Parathyroid adenoma (tissue), 2 donors: ENCODE results near the gene CCSER2.

ENCODE experiments used
- H2AFZ ChIP-seq: fragments of 300-600 bp; sonication (generic); one replicate; pipeline ENCODE4 v1.7.0; 2017; ENCODE audit warnings: antibody characterized with exemption, mild to moderate bottlenecking
- H3K27ac ChIP-seq: fragments of 300-600 bp; sonication (generic); one replicate; pipeline ENCODE4 v1.7.0; 2017
- H3K27me3 ChIP-seq: fragments of 300-600 bp; sonication (generic); one replicate; pipeline ENCODE4 v1.7.0; 2017; ENCODE audit warnings: low read length; ENCODE audit not compliant: control insufficient read depth, insufficient read depth
- H3K36me3 ChIP-seq: fragments of 300-600 bp; sonication (generic); one replicate; pipeline ENCODE4 v1.7.0; 2017; ENCODE audit warnings: low read length; ENCODE audit not compliant: control insufficient read depth, insufficient read depth
- H3K4me1 ChIP-seq: fragments of 300-600 bp; sonication (generic); one replicate; pipeline ENCODE4 v1.7.0; 2017; ENCODE audit warnings: control low read depth
- H3K4me2 ChIP-seq: fragments of 300-600 bp; sonication (generic); one replicate; pipeline ENCODE4 v1.7.0; 2017; ENCODE audit warnings: low read length
- H3K4me3 ChIP-seq: fragments of 300-600 bp; sonication (generic); one replicate; pipeline ENCODE4 v1.7.0; 2017; ENCODE audit warnings: low read depth, low read length
- H3K79me2 ChIP-seq: fragments of 300-600 bp; sonication (generic); one replicate; pipeline ENCODE4 v1.7.0; 2017; ENCODE audit warnings: control low read depth
- H3K9ac ChIP-seq: fragments of 300-600 bp; sonication (generic); one replicate; pipeline ENCODE4 v1.7.0; 2017; ENCODE audit warnings: mild to moderate bottlenecking
- H3K9me3 ChIP-seq: fragments of 300-600 bp; sonication (generic); one replicate; pipeline ENCODE4 v1.7.0; 2017; ENCODE audit warnings: low read length; ENCODE audit not compliant: control insufficient read depth
- TF ChIP-seq, protein P1 (sequence below): fragments of 300-600 bp; sonication (generic); IDR thresholded peaks from one replicate; pipeline ENCODE4 v1.7.0; 2017; ENCODE audit warnings: antibody characterized with exemption, mild to moderate bottlenecking
- donor health status: primary hyperparathyroidism.

CCSER2 gene

GRCh38 chr10:84356928-84357327 lies 28.5 kb downstream of the CCSER2 start:
- Histone ChIP-seq H3K9ac (no peak overlapping the region), H3K4me2 (no peak overlapping the region), H3K36me3 (no peaks in the 10 kb centered on the region), H3K79me2 (peaks cover 56% of the 10 kb centered on the region), H3K9me3 (no peaks in the 10 kb centered on the region), H3K27me3 (no peaks in the 10 kb centered on the region), H3K27ac (no peak overlapping the region), H2AFZ (no peak overlapping the region), H3K4me3 (no peak overlapping the region), H3K4me1 (peaks cover 19% of the 10 kb centered on the region)
- TF ChIP-seq, protein P1, sequence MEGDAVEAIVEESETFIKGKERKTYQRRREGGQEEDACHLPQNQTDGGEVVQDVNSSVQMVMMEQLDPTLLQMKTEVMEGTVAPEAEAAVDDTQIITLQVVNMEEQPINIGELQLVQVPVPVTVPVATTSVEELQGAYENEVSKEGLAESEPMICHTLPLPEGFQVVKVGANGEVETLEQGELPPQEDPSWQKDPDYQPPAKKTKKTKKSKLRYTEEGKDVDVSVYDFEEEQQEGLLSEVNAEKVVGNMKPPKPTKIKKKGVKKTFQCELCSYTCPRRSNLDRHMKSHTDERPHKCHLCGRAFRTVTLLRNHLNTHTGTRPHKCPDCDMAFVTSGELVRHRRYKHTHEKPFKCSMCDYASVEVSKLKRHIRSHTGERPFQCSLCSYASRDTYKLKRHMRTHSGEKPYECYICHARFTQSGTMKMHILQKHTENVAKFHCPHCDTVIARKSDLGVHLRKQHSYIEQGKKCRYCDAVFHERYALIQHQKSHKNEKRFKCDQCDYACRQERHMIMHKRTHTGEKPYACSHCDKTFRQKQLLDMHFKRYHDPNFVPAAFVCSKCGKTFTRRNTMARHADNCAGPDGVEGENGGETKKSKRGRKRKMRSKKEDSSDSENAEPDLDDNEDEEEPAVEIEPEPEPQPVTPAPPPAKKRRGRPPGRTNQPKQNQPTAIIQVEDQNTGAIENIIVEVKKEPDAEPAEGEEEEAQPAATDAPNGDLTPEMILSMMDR = no peak

DNA sequence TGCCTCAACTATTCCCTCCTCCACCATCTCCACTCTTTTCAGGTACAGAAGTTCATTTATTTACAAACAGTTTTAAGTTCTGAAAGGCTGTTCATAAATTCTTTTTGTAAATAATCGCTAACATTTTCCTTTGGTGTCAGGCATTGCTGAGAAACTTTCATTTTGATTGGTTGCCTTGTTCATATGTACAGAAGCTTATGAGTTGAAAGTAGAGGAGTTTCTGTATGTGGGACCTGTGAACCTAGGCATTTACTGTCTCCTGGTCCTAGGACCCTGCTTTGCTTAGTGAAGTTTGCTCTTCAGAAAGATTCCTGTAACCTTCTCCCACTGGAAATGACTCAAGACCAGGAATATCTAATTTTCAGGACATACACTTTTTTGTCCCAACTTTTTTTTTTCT lies 30.4 kb downstream of the CCSER2 start:
- Histone ChIP-seq H3K9me3 (no peaks in the 10 kb centered on the region), H2AFZ (no peak overlapping the region), H3K9ac (no peak overlapping the region), H3K4me2 (no peak overlapping the region), H3K4me3 (no peak overlapping the region), H3K27ac (no peak overlapping the region), H3K36me3 (no peaks in the 10 kb centered on the region), H3K27me3 (no peaks in the 10 kb centered on the region), H3K4me1 (peaks cover 13% of the 10 kb centered on the region), H3K79me2 (peaks cover 41% of the 10 kb centered on the region)
- TF ChIP-seq, protein P1 = no peak

DNA sequence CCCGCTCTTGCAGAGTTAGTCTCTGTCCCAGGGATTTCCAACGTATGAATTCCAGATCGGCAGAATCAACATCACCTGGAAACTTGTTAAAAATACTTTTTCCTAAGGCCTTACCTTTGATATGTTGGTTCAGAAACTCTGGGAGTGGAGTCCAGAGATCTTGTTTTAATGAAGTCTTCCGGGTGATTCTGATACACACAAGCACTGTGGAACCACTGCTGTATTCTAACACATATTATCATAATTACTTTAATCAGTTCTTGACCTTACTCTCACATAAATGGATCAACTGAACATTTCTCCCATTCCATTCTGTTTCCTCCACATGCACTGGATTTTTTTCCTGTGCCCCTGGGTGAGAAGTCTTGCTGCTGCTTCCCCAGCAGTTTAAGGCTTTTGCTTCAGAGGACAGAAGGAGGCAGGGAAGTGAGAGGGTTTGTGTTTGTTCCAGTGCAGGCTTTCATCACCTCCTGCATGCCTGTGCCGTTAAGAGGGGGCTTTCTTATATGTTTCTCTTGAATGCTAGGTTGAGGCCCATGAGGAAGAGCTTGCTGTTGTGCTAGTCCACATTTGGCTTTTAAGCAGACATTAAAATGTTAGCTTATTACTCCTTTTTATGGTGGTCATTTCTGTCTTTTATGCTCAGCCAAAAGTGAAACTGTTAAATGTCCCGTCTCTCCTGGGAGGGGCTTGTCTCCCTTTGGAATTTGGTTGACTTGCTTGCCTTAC lies 32.4 kb downstream of the CCSER2 start:
- H2AFZ ChIP-seq = no peak overlapping the region
- H3K4me3 ChIP-seq = no peak overlapping the region
- H3K27ac ChIP-seq = peak overlapping the region; percentile 22
- H3K36me3 ChIP-seq = no peaks in the 10 kb centered on the region
- peak overlapping the region; percentile 22 for H3K4me2 ChIP-seq
- H3K9ac ChIP-seq = no peak overlapping the region
- H3K27me3 ChIP-seq = no peaks in the 10 kb centered on the region
- TF ChIP-seq, protein P1 = no peak
- peaks cover 31% of the 10 kb centered on the region for H3K79me2 ChIP-seq
- peaks cover 18% of the 10 kb centered on the region for H3K4me1 ChIP-seq
- no peaks in the 10 kb centered on the region for H3K9me3 ChIP-seq

DNA sequence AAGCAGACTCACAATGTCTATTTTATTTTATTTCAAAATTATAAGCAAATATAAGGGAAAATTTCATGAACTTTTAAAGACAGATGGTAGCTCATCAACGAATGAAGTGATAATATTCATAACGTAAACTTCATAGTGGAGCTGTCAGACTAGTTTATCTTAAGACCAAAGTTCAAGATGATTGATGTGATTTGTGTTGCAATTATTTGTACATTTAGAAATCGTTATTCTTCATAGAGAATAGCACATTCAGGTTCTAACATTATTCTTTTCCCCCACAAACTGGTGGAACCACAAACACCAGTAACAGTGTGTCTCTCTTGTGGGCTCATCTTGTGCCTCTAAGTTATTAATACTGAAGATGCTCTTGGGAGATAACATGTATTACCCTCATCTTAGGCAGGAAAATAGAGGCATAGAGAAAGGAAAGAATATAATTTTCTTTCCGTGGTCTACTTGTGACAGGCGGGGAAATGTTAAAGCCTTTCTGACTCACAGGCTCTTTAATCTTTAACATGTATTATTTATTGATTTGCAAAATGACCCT lies 37.0 kb downstream of the CCSER2 start:
- H3K9ac ChIP-seq = no peak overlapping the region
- no peak overlapping the region for H2AFZ ChIP-seq
- TF ChIP-seq, protein P1 = no peak
- no peaks in the 10 kb centered on the region for H3K27me3 ChIP-seq
- peaks cover 30% of the 10 kb centered on the region for H3K79me2 ChIP-seq
- no peak overlapping the region for H3K4me2 ChIP-seq
- H3K4me1 ChIP-seq = peaks cover 22% of the 10 kb centered on the region
- H3K9me3 ChIP-seq = no peaks in the 10 kb centered on the region
- peak overlapping the region; percentile 22 for H3K27ac ChIP-seq
- no peak overlapping the region for H3K4me3 ChIP-seq
- H3K36me3 ChIP-seq = no peaks in the 10 kb centered on the region

GRCh38 chr10:84366041-84366440 lies 37.7 kb downstream of the CCSER2 start:
- TF ChIP-seq, protein P1 = no peak
- H3K4me1 ChIP-seq = peaks cover 17% of the 10 kb centered on the region
- no peaks in the 10 kb centered on the region for H3K27me3 ChIP-seq

More at GRCh38 chr10:84366041-84366440, 37.7 kb downstream of the CCSER2 start:
- Histone ChIP-seq H3K9me3 (no peaks in the 10 kb centered on the region), H3K27ac (peak overlapping the region; percentile 22), H3K4me2 (no peak overlapping the region), H3K36me3 (no peaks in the 10 kb centered on the region), H3K79me2 (peaks cover 28% of the 10 kb centered on the region), H3K4me3 (no peak overlapping the region), H3K9ac (no peak overlapping the region), H2AFZ (no peak overlapping the region)
